Measurements from ENCODE around the gene AXIN2.

AXIN2 gene

DNA sequence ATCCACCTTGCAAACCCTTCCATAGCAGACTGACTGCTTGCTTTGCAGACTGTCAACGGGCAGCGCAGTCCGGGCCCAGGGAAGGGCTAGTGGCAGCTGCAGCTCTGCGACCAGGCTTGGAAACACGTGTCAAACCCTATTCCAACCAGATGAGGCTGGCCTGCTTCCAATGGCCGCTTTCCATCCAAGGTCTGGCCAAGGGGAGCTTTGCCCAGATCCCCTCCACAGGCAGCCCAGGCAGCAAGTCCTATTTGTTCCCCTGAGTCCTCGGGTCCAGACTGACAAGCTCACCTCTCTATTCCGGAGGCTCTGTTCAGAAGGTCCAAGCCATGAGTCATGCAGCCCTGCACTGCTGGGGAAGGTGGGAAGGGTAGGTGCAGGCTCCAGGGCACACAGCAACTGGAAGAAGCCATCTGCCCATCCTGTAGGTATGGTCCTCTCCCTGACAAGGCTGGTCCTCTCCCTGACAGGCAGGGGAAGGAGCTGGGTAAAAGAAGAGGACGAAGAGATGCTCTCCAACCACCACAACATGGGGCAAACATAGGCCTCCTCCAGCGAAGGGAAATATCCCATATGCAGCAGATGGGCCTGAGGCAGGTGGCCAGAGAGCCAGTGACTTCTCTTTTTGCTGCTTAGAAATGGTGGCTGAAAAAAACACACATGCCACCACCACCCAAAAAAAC, 22.6 kb upstream of the AXIN2 start:
- DNase-seq (ENCODE audit: low read depth in 2 of 2) = no peak

DNA sequence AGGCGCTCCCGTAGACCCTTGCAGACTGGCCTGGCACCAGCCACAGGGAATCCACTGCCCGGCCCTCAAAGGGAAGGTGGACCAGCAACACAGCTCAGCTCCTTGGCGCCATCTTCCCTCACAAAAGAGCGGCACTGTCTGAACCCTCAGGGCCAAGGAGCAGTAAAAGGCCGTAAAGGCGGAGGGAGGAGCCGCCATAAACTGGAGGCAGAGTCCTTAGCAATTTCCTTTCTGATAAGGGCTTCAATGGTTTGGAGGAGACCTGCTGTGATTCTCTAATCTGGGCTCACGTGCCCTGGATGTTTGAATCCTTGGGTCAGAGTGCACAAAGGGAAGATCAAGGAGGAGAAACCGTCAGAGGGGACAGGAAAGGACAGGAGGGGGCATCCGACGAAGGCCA, 15.5 kb upstream of the AXIN2 start:
- DNase-seq (ENCODE audit: low read depth in 2 of 2) = no peak

DNA sequence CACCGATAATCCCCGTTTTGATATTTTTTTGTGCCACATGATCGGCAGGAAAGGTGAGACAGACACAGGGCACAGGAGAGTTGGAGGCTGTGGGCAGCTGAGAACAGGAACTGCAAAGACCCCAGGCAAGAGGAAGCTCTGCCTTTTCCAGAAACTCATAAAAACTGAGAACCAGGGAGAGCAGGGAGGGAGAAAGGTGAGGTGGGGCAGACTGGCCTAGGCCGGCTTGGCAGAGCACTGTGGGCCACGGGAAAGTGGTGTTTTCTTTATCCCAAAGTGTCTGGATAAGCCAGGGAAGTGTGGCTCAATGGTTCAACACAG, 11.8 kb upstream of the AXIN2 start:
- no peak for DNase-seq (ENCODE audit: low read depth in 2 of 2)

DNA sequence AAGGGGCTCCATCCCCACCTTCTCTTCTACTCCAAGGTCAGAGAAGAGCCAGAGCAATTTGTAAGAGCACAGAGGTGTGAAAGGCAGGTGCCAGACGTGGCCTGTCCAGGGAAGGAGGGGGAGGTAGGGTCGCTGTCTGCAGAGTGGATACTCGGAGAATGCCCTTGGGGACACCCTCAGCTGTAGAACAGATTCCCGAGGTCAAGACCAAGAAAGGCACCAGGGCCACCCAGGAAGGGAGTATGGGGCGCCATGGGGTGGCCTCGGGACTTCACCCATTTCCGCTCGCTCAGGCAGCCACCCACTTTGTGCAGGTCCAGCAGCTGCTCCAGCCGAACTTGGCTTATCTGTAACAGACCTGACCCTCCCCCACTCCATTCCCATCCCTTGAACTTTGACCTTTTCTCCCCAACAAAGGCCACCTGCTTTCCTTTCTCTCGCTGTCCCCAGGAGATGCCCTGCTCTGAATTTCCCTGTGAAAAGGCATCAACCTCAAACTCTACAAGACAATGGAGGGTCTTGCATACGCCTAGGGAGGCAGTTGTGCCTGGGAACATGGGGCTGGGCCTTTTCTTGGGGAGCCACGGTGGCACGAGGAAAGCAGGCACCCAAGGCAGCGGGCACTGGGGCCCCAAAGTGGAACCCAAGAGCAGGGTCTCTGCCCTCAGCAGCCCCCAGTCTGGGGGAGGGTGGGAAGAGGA, 11.3 kb upstream of the AXIN2 start:
- no peak for DNase-seq (ENCODE audit: low read depth in 2 of 2)

DNA sequence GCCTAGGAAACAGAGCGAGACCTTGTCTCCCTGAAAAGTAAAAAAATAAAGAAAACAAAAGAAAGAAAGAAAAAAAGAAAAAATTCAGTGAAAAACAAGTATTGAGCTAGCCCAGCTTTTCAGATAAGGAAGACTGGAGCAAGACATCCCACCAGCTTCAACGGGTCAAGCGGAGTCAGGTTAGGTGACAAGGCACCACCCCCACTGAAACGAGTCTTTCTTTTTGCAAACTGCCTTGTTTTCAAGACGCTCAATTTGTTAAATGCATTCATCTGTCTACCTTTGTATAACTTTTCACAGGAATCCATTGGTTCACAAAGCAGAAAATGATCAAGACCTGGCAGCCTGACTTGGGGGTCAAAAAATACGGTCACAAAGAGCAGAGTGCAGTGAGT, 10.7 kb upstream of the AXIN2 start:
- DNase-seq (ENCODE audit: low read depth in 2 of 2) = no peak

DNA sequence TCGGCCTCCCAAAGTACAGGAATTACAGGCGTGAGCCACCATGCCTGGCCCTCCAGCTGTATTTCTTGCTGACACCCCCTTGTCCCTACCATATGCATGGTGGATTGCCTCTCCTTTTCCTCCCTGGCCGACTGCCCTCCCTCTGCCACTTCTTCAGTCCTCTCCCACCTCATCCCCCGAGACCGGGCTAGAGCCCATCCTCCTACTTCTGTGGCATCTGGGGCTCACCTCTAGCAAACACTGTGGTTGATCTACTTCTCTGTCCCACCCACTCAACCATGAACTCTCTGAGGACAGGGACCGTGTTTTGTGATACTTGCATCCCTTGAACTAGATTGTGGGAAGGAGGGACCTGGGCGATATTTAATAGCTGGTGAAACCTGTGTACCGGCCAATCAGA, 7.5 kb upstream of the AXIN2 start:
- DNase-seq (ENCODE audit: low read depth in 2 of 2) = no peak

DNA sequence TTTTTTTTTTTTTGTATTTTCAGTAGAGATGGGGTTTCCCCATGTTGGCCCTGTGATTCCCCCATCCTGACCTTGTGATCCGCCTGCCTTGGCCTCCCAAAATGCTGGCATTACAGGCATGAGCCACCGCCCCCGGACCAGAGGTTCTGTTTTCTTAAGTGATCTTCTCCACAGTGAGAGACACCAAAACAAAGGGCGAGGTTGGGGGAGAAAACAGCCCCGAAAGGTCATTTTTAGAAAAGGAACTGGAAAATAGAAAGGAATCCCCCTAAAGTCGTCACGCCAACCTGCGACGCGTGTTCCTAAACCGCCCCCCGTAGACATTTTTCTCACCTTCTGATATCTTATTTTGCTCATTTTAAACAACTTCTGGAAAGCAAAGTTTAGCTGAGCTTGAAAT, 6.1 kb upstream of the AXIN2 start:
- no peak for DNase-seq (ENCODE audit: low read depth in 2 of 2)

DNA sequence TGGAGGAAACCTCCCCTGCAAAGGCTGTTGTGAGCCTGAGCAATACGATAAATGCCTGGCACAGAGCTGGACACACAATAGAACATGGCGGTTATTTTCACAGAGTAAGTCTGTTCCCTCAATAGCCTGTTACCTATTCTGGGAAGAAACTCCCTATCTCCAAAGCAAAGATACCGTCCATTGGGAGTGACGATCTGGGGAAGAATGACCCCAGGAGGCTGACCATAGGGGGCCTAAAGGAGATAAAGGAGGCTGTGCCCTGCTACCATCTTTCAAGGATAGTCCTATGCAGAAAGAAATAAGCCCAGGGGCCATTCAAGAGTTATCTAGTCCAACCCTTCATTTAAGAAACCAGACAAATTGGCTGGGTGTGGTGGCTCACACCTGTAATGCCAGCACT, 4.1 kb upstream of the AXIN2 start:
- DNase-seq (ENCODE audit: low read depth in 2 of 2) = no peak

DNA sequence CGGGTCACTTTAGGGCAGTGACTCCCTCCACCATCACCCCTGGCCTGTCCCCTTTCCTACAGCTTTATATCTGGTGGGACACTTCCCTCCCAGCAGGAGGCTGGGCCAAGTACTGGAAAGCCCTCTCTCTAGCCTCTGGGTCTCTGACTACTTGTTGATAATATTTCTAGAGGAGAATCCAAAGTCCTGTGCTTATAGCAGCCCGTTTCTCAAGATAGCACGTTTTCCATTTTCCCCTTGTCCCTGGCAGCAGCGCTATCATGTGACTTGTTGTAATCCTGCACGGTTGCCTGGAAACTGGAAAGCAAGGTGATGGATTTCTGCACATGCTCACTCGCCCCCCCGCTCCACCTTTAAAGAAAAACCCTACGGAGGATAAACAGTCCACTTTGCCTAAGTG, 3.3 kb upstream of the AXIN2 start:
- no peak for DNase-seq (ENCODE audit: low read depth in 2 of 2)

DNA sequence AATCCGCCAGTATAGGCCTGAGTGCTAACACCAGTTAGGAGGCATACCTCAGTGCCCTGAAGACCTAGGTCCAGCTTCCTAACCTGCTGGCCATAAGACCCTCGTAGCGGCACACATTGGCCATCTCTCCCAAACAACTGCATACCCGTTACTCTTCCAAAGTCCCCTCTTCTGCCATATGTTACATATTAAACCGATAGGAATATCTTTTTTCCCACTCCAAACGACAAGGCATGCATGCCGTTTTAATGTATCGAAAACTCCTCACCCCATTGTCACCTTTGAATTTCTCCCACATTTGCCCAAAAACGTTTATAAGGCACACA, 721 bp upstream of the AXIN2 start:
- no peak for DNase-seq (ENCODE audit: low read depth in 2 of 2)

DNA sequence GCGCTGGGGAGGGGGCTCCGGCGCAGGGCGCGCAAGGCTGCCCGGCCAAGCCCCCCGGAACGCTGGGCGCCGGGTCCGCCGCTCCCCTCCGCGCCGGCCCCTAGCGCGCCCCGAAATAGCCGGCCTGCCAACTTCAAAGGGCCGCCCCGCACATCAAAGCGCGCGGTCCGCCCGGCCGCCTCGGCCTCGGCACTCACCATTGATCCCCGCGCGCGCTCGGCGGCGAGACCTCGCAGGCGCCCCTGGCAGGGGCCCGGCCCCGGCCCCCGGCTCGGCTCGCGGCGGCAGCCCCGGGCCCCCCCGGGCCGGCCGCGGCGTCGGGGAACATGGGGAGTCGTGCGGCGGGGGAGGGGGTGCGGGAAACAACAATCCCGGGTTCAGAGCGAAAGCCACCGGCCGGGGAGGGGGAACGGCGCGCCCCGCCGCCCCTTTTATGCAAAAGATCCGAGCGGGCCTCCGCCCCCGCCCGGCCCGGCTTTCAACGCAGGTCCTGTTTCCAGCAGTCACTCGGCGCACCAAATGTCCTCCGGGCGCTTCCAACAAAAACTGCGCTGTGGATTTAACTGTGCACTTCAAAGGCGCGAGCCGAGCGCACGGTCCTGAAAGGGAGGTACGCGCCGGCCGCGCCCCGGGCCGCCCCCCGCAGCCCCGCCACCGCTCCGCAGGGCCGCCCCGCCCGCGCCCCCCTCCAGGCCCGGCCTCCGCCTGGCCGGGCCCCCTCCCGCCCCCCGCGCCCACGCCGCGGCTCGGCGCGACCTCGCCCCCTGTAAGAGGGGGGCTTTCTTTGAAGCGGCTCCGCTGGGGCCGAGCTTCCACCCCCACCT, 608 bp downstream of the AXIN2 start:
- peak; percentile 30 to 37 for DNase-seq (ENCODE audit: low read depth in 2 of 2)

DNA sequence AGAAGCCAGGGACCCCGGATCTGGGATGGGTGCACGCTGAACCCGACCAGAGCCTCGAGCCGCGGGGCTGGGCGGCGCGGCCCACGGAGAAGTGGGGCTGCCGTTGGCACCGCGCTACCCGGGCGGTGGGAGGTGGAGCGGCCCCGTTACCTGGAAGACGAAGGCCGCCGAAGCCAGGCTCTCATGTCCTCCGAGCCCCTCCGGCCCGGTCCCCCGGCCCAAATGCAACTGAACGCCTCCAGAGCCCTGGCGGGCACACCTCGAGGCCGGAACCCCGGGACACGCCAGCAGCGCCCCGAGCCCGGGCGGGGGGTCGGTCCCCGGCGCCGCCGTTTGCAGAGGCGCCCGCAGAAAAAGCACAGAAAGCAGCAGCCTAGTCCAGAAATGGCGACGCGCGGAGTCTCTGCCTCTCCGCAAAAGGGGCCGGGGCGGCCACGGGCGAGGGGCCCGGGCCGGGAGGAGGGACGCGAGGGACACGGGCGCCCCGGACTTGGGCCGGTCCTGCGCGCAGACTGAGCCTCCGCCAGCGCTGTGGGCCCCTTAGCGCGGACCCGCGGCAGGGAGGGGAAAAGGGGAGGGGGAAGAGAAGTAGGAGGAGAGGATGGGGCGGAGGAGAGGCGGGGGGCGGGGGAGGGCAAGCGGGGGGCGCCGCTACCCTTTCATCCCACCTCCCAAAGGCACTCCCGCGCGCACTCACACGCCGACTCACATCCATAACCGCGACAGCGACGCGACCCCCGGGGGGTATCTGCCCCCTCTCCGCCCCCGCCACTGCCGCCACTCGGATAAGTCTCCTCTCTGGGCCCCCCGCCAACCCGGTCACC, 1.4 kb downstream of the AXIN2 start:
- DNase-seq (ENCODE audit: low read depth in 2 of 2) = no peak

DNA sequence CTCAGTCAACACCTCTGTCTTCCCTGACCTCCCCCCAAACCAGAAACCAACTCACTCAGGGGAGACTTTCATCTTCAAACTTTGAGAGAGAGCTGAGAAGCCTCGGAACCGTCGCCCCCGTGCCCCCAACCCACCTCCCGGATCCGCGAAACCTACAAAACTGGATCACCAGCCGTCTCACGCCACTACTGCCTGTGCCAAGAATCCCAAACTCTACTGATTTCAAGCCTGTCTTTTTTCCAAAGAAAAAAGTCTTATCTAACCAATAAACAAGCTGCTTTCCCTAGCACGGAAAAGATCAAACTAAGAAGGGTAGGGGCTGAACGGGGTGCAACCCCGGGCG, 2.0 kb downstream of the AXIN2 start:
- no peak for DNase-seq (ENCODE audit: low read depth in 2 of 2)

DNA sequence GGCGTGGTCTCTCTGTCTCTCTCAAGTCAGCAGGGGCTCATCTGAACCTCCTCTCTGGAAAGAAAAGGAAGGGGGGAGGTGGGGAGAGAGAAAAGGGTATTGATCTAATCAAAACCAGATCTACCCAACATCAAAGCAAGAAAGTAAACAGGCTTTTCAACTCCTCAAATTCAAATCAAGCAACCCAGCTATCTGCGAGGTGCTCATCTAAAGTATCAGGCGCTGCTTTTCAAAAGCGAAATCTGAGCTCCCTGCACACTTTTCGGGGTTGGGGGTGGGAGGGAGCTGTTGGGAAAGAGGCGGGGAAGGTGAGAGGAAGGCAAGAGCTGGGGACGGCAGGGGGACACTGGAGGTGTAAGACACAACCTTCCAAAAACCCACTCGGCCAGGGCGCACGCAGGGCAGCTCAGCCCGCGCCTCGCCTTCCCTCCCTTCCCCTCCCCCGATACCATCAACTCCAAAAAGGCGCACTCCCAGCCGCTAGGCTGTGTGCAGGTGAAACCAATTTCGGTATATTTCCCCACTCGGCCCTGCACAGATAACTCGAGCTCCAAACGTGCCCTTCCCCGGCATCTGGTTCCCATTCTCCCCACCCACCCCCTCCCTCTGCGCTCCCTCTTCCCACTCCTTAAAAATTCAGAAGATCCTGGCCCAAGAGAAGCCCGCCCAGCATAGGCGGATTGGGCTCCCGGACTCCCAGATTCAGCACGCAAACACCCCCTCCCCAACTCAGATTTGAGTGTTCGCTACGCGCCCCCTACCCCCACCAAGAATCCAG, 2.6 kb downstream of the AXIN2 start:
- DNase-seq (ENCODE audit: low read depth in 2 of 2) = no peak

DNA sequence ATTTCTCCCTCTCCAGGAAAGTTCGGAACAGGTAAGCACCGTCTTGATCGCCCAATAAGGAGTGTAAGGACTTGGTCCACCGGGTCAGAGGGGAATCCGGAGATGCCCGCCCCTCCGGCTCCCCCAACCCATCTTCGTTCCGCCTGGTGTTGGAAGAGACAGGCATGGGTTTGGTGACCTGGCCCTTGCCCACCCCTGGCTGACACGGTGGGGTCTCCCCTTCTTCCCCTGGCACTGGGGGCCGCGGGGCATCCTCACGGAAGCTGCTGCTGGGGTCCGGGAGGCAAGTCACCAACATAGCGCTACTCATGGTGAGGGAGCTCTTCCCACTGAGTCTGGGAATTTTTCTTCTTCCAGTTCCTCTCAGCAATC, 3.2 kb downstream of the AXIN2 start:
- no peak for DNase-seq (ENCODE audit: low read depth in 2 of 2)

DNA sequence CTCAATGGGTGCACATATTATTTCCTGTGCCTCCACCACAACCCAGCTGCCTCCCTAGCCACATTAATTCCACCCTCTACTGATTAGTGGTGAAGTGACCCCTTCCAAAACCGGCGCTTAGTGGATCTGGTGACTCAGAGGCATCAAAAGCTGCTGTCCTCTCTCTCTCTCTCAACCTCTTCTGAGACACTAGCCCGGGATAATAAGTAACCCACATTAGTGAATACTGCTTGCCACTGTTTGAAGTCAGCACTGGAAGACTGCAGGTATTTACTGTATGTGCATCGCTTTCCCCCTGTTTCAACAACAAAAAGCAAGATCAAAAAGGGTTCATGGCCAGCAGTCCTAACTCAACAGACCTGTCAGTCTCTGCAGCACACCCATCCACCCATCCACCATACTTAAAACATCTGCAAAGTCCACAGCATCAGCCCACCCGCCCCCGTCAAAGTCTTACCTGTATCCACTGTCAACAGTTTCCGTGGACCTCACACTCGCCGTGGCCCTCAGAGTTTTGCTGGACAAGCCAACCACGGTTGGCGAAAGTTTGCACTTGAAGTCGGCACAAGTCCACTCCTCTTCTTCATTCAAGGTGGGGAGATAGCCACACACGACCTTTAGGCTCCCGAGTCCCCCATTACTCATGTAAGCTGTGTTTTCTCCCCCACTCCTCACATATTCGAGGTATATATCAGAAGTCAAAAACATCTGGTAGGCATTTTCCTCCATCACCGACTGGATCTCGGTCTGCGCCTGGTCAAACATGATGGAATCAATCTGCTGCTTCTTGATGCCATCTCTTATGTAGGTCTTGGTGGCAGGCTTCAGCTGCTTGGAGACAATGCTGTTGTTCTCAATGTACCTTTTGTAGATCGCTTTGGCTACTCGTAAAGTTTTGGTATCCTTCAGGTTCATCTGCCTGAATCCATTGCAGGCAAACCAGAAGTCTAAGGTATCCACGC, 3.8 kb downstream of the AXIN2 start:
- DNase-seq (ENCODE audit: low read depth in 2 of 2) = no peak

DNA sequence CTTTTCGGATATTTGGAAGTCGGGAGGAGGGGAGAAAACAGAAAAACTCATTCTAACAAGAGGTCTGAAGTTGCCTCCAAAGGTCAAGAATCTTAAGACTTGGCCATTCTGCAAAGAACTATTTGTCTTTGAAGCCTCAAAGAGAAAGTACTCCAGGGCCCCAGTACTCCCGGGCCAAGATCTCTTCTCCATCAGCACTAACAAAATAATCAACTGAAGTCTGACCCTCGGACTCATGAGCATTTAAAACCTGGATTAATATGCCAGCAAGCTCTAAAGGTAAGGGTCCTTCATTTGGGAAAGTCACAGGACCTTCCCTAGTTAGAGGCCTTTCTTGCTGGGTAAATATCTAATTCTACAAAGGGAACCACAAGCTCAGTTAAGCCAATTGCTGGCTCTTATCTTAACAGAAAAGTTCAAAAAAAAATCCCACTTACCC, 4.5 kb downstream of the AXIN2 start:
- no peak for DNase-seq (ENCODE audit: low read depth in 2 of 2)

DNA sequence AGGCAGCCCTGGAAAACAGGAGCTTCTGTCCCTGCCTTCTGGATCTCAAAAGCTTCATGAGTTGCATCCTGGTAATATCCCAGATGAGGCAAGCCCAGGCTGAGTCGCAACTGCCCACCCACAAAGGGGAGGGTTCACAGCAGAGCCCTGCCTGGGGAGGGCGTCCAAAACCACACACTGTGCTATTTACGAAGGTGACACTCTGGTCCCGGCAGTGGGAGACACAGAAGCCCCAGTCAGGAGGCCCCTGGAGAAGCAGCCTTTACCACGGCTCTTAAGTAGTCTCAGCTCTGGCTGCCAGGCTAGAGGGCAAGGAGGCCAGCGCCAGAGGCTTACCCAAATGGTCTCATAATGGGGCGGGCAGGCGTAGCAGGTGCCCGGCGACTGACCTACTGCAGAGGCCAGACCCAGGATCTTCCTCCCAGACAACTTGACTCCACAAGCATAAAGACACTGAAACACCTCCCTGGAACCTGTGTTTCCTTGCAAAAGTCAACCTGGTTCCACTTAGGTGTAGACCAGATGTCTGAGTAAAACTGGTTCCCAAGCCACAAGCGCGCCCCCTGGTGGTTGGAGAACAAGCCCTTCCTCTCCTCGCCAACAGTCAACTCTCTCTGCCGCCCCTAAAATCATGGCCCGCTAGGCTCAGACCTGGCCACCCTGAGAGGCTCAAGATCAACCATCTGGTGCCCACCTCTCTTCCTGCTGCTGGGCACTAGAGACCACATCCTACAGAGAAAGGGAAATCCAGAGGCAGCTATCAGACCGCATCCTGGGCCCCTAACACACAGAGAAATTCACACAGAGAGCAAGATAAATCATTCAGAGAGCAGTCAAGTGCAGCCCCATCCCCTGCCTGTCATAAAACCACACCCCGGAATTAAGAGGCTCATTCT, 5.2 kb downstream of the AXIN2 start:
- peak; percentile 78 to 95 for DNase-seq (ENCODE audit: low read depth in 2 of 2)

DNA sequence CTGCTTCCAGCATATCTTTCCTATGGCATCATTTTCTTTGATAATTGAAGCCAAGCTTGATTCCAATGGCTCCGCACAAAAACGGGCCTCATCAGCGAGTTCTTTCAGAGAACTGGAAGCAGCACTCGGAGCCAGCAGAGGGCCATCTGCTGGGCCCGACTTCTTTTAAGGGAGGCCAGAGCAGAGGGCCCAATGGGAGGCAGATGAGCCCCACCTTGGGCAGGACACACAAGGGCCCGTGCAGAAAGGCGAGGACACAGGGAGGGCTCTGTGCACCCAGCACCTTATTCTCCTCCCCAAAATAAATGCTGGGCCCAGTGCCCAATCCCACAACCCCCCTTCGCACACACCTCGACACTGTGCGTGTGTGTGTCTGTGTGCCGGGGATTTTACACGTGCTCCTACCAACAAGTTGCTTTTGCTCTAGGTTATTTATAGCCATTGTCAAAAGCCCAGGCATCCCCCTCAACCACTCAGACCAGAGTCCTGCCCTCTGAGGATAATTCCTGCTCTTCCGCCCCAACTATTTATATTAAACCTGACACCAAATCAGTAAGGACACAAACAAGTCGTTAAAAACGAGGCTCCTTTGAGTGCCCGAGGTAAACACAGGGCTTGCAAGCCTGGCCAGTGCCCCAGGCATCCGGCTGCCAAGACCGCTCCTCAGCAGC, 6.8 kb downstream of the AXIN2 start:
- no peak for DNase-seq (ENCODE audit: low read depth in 2 of 2)

All from stimulated activated CD8-positive, alpha-beta memory T cell treated with anti-CD3 and anti-CD28 coated beads, Interleukin-7, amount 100 ng/mL, for 1 hour (primary cell).